Stimulated activated CD4-positive, alpha-beta T cell treated with anti-CD3 and anti-CD28 coated beads, Interleukin-4, amount 100 ng/mL, for 48 hours (primary cell): Measurements from ENCODE around the gene MYLK4.

ENCODE experiments used
- DNase-seq, 2 donors: peaks; one replicate each; pipeline ENCODE4 v3.0.0-alpha.2; 2020; ENCODE audit warnings: low read depth in 2 of 2

Gene MYLK4

GRCh38 chr6:2750832-2751231 lies at the start of gene MYLK4:
Gene MYLK4 (minus strand): TSS chr6:2750922. CDS start chr6:2749294, 1,628 bp downstream.
- no peak for DNase-seq

- no peak for DNase-seq
These were observed 49.3 kb upstream of the MYLK4 start for GRCh38 chr6:2799936-2800527.

DNA sequence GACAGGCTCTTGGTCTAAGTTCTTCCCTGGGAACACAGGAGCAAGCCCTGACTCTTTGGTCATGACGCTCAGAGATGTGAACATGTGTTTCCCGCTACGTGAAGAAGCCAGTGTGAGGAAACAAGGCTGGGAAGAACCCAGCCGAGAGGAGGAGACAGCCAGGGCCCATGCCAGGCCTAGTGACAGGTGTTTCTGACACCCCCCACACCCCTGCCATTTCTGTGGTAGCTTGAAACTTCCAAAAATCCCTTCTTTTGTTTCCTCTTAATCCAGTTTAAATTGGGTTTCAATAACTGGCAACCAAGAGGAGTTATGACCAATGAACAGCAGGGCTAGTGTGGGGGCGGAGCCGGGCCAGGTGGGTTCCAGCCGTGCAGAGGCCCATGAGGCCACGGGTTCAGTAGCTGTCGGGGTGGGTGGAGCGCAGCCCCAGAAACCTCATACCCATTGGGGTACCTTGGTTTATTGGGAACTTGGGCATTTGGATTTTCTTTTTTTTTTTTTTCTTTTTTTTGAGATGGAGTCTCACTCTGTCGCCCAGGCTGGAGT lies 47.9 kb upstream of the MYLK4 start:
- no peak for DNase-seq

DNA sequence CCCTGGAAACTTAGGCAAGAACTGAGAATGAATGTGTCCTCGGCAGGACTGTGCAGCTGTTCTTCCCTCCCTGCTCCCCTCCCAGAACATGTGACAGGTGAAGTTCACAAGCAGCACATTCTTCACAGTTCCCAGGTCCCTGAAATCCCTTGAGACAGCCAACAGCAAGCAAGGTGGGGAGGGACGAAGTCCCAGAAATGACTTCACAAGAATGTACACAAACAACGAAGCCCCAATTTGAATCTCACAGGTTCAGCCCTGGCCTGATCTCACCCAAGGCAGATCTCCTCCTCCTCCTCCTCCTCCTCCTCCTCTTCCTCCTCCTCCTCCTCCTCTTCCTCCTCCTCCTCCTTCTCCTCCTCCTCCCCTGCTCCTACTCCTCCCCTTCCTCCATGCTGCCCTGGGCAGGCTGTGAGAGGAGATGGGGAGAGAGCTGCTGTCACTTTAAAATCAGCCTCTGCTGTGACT lies 46.9 kb upstream of the MYLK4 start:
- DNase-seq = no peak

- DNase-seq = no peak
These were observed 46.1 kb upstream of the MYLK4 start for GRCh38 chr6:2796861-2797260.

- no peak for DNase-seq
These were observed 45.2 kb upstream of the MYLK4 start for GRCh38 chr6:2795956-2796355.

DNA sequence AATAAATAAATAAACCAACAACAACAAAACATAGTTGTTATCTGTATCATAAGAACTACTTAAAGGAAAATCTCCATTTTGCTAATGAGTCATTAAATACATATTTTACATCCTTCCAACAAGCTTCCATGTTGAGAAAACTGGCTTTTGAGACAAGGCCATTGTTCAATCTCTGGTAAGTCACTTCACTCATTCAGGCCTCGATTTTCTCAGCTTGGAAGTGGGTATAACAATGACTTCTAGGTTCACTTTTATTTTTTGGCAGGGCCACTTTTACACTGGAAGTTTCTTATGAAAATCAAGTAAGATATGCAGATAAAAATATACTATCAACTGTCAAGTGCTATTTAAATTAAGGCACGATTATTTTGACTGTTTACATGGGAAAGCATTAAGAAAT lies 44.4 kb upstream of the MYLK4 start:
- no peak for DNase-seq

DNA sequence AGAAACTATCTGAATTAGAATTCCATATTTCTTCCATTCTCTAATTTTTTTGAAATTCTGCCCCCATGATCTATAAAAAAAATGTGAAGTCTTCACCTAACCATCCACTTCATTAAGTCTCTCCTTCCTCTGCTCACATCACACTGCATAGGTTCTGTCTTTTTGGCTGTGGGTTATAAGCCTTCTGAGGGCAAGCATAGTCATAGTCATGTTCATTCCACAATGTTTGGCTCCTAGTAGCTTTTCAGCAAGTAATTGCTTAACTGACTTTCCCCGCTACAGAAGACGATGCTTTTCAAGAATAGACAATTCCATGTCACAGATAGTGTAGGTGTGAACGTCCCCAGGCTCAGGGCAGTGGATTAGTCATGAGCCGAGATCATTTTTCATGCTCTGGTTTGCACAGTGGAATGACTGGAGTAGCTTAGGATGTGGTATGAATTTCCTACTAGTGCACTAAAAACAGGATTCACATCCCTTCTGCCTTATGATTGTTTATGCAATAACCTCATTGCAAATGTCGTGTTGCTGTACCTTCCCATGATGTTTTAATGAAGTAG lies 43.5 kb upstream of the MYLK4 start:
- DNase-seq = no peak

- DNase-seq = peak in 1 of 2 donors; percentile 21
These were observed 42.9 kb upstream of the MYLK4 start for GRCh38 chr6:2793534-2794151.

DNA sequence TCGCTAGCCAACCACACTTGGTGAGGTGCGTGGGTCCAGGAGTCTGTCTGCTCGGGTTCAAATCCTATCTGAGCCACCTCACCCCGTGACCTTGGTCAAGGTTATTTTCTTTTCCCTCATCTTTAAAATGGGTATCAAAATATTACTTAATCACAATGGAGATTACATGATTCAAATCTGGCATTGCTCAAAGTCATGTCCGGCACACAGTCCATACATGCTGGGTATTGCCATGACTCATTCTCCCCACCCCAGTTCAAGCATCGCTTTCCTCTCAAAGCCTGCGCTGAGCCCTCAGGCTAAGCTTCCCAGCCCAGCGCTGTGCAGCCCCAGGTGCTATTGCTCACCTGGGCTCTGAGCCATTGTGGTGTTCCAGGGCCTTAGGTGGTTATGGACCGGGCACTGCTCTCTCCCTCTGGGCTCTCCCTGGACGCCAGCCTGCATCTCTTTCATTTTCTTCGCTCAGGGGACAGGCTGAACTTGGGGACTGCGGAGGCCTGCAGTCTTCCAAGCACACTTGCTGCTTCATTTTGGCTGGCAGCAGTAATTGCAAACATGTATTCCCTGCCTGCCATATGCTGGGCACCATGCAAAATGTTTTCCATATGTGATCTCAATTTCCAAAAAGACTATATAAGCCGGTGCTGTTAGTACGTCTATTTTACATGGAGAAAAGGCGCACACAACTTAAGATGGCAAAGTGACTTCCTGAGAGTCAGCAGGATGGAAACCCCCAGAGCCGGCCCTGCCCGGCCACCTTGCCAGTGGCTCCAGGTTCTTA lies 41.8 kb upstream of the MYLK4 start:
- no peak for DNase-seq

DNA sequence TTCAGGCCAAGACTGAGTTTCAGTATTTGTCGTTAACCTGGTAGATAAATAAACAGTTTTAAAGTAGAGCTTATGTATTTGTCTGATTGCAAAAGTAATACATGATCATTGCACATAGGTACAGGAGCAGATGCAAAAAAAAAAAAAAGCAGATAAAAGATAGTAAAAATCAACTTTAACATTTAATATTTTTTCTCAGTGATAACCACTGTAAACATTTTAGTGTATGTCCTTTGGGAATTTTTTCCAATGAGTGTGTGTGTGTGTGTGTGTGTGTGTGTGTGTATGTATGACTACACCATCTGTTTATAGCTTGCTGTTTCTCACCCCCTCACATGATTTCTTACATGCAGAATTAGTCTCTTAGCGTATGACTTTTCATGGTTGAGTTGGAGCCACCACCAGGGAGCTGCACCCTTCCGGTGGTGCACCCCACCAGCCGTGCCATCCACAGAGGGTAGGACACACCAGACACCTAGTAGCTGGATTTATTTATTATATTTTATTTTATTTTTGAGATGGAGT lies 40.8 kb upstream of the MYLK4 start:
- no peak for DNase-seq

- DNase-seq = peak; percentile 45 to 46
These were observed 40.1 kb upstream of the MYLK4 start for GRCh38 chr6:2790588-2791449.

DNA sequence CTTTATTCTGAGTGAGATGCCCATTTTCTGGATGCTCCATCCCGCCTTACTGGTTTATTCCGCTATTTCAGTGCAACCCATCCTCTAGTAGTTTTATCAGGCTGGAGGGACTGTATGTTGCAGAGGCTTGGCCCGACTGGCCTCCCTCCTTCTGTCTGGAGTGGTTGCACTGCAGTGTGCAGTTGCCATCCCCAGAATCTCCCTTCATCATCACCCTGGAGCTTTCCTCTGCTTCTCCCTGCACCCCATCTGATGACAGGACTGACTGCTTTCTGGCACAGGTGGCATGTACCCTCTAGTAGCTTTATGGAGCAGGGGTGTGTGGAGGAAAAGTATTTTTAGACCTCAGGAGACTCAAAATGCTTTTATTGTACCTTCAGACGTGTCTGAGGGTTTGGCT lies 35.5 kb upstream of the MYLK4 start:
- no peak for DNase-seq

DNA sequence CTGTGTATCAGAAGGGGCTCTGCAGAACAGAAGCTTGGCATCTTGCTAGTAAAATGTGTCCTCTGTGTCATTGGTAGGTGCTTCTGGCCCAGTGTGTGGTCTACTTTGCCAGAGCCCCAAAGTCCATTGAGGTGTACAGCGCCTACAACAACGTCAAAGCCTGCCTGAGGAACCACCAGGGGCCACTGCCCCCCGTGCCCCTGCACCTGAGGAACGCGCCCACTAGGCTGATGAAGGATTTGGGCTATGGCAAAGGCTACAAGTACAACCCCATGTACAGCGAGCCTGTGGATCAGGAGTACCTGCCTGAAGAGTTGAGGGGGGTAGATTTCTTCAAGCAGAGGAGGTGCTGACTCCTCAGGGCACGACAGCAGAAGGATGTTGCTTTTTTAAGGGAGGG lies 34.2 kb upstream of the MYLK4 start:
- DNase-seq = no peak

DNA sequence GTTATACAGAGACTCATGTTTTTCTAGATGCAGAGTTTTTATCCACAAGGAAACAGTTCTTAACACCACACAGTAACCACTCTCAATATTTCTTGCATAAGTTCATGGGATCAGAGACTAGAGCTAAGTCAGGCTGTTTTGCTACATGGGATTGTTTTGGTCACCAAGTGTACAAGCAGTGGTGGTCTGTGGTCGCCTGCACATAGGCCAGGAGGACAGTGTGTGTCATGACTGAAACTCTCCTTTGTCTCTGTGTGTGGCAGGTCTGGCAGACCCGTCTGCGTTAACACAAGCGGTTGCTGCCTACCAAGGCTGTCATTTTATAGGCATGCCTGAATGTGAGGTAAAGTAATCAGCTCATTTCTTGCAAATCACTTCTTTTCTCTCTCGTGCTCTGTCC lies 33.3 kb upstream of the MYLK4 start:
- no peak for DNase-seq

- DNase-seq = no peak
These were observed 32.7 kb upstream of the MYLK4 start for GRCh38 chr6:2783188-2783963.

GRCh38 chr6:2782825-2783187 lies 32.1 kb upstream of the MYLK4 start:
- DNase-seq = no peak

- no peak for DNase-seq
These were observed 31.6 kb upstream of the MYLK4 start for GRCh38 chr6:2782356-2782708.

DNA sequence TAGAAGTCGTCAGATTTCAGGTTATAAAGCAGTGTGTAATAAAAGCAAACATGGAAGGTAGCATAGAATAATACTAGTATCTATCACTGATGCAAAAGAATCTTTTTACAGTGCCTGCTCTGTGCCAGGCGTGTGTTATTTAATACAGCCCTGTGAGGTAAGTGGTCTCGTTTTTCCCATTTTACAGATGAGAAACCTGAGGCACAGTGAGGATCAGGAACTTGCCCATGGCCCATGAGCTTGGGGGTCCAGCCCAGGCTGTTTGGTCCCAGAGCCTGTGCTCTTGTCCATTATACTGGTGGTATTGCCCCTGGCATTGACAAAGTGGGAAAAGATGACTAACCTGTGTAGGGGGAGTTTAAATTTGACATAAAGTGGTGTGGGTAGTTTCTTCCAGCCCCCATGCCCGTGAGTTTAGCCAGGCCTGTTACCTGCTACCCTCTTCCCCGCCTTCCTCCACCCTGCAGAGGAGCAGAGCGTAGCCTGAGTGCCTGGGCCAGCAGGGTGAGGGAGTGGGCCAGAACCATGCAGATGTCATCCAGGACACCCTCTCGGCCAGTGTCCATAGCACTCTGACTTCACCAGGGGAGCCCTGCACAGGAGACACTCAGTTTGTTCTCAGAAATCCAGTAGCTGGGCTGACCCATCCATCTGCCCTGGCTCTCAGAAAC lies 31.1 kb upstream of the MYLK4 start:
- no peak for DNase-seq
